NAMALWA (cell line): Measurements from ENCODE around the gene GPR68.
"Not testable (repeated sequence)": the region's sequence is repeated elsewhere in the genome, so short reads cannot be mapped to it uniquely, and the experiment has no call there.

Source experiments
- DNase-seq: peaks from one replicate; pipeline ENCODE4 v3.0.0-alpha.2; 2015; ENCODE audit warnings: low spot score

Gene GPR68

DNA sequence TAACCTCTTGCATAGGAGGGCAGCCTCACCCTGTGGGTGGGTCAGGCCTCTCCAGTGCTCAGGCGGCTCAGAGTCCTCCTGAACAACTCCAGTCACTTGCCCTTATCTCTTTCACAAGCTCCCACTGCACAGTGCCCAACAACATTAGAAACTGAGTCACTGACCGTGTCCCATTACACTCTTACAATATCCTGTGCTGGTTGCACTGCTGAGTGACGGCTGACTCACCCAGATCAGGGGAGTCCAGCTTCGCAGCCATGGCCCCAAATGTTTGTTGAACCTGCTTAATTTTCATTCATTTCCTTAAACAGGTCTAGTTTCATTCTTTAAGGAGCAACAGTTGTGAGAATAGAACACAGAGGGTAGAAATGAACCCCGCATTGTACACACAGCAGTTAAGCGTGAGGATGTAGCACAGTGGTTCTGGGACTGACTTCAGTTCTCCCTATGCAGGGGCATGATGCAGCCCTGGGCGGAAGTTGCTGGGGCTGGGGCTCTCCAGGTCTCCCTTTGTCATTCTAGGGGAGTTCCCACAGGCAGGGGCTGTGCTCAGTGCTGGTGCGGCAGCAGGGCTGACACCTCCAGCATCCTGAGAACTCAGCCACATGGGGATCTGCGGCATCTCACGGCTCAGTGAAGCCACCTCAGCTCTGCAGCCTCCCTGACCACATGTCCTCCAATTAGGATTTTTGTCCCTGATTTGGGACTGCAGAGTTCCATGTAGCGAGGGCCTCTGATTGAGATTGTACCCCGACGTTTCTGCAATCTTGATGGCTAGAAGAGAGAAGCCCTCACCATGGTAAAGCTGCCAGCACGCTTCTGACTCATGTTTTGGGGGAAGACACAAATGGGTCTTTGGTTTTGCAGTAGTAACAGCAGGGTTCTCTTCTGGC lies 16.1 kb downstream of the GPR68 start:
- DNase-seq, result peak; percentile 37

DNA sequence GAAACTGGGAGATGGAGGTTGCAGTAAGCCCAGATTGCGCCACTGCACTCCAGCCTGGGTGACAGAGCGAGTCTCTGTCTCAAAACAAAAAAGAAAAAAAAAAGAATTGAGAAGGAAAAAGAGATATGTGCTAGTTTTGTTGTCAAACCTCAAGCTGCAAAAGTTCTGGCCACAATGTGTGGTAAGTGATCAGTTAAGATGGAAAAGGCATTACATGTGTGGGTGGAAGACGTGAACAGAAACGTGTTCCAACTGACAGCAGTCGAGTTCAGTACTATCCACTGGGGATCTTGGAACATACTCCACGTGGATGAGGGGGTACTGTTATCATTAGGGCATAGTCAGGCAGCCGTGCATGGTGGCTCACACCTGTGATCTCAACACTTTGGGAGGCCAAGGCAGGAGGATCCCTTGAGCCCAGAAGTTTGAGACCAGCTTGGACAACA lies 17.3 kb downstream of the GPR68 start:
- DNase-seq, result no peak

DNA sequence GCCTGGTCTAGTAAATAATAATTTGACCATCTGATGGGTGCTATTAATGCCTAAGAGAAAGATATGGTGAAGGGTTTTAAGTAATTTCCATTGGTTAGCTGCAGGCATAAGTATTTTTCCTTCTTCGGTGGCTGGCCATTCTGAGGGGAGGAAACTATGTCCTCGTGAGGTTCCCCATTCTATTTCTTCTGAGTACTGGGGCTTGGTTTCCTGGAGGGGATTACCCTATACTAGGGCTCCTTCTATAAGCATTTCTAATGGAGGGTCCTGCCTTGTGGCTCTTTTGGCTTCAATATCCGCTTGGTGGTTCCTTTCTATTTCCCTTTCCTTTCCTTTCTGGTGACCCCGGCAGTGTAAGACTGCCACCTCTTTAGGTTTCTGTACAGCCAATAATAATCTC lies 18.1 kb downstream of the GPR68 start:
- not testable (repeated sequence) for DNase-seq

- DNase-seq, result no peak
These were observed 19.5 kb downstream of the GPR68 start for GRCh38 chr14:91225025-91225424.

GRCh38 chr14:91223028-91223783 lies 21.3 kb downstream of the GPR68 start:
- DNase-seq, result no peak

DNA sequence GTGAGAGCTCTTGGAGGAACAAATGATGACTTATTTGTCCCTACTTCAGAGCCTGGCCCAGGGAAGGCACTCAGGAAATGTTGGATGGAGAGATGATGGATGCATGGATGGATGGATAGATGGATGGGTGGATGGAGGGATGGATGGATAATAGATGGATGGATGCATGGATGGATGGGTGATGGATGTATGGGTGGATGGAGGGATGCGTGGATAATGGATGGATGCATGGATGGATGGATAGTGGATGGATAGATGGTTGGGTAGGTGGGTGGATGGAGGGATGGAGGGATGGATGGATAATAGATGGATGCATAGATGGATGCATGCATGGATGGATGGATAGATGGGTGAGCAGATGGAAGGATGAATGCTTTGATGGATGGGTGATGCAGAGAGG lies 23.2 kb downstream of the GPR68 start:
- DNase-seq, result no peak

GRCh38 chr14:91220581-91221000 lies 23.9 kb downstream of the GPR68 start:
- DNase-seq, result no peak

- DNase-seq, result no peak
These were observed 24.8 kb downstream of the GPR68 start for GRCh38 chr14:91219517-91220389.

DNA sequence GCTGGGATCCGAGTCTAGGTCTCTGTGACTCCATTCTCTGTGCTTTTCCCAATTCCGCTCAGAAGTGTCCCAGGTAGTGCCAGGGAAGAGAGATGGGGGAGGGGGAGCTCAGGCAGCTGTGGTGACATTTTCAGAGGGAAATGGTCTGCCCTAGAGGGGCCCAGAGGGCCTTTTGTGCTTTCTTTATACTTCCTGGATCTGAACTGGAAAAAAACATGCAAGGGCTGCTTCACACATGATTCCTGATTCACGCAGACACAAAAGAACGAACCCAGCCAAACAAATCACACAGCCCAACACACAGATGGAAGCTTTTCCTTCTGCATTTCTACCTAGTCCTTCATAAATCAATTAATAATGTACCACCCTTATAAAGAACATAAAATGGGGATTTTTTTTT lies 26.5 kb downstream of the GPR68 start:
- DNase-seq, result no peak

- DNase-seq, result no peak
These were observed 27.7 kb downstream of the GPR68 start for GRCh38 chr14:91216731-91217226.

DNA sequence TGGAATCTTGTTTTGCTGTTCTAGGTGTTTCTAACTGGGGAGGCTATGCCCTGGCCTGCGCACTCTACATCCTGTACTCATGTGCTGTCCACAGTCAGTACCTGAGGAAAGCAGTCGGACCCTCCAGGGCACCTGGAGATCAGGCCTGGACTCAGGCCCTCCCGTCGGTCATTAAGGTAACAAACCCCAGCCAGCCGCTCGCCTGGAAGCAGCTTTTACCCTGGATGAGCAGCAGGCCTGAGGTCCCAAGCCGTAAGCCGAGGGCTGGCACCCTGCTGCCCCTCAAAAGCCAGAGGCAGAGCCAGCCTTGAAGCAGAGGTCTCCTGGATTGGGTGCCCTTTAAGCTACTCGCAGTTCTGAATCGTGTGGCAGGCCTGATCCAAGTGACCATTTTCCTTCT lies 29.1 kb downstream of the GPR68 start:
- DNase-seq, result no peak

- no peak for DNase-seq
These were observed 30.2 kb downstream of the GPR68 start for GRCh38 chr14:91214306-91214705.

GRCh38 chr14:91211017-91211416 lies 33.5 kb downstream of the GPR68 start:
- DNase-seq, result no peak

DNA sequence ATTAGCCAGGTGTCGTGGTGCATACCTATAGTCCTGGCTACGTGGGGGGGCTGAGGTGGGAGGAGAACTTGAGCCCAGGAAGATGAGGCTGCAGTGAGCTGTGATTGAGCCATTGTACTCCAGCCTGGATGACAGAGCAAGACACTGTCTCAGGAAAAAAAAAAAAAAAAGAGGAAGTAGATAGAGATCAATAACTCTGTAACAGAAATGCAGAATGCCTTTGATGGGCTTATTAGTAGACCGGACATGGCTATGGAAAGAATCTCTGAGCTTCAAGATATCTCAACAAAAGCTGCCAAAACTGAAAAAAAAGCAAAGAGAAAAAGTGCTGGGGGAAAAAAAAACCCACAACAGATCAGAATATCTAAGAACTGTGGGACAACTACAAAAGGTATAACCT lies 37.5 kb downstream of the GPR68 start:
- no peak for DNase-seq

DNA sequence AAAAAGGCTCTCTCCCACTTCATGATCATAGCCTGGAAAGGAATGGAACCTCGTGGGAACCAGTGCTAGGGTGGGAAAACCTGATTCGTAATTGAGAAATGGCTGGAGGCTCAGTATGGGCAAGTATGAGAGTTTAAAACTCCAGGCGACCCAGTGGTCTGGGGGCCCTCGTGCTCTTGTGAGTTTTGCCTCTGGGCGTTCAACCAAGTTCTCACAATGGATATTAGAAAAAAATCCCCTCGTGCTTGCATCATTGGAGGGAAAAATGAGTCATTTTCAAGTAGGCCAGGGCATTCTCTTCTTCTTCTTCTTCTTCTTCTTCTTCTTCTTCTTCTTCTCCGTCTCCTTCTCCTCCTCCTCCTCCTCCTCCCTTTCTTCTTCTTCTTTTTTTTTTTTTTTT lies 39.0 kb downstream of the GPR68 start:
- DNase-seq, result no peak

- DNase-seq, result no peak
These were observed 39.8 kb downstream of the GPR68 start for GRCh38 chr14:91204657-91205056.

GRCh38 chr14:91202234-91202974 lies 42.1 kb downstream of the GPR68 start:
- no peak for DNase-seq

DNA sequence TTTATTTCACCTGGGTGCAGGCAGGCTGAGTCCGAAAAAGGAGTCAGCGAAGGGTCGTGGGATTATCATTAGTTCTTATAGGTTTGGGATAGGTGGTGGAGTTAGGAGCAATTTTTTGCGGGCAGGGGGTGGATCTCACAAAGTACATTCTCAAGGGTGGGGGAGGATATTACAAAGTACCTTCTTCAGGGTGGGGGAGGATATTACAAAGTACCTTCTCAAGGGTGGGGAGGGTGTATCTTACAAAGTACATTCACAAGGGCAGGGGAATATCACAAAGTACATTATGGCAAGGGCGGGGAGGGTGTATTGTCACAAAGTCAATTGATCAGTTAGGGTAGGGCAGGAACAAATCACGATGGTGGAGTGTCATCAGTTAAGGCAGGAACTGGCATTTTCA lies 43.7 kb downstream of the GPR68 start:
- DNase-seq, result not testable (repeated sequence)

DNA sequence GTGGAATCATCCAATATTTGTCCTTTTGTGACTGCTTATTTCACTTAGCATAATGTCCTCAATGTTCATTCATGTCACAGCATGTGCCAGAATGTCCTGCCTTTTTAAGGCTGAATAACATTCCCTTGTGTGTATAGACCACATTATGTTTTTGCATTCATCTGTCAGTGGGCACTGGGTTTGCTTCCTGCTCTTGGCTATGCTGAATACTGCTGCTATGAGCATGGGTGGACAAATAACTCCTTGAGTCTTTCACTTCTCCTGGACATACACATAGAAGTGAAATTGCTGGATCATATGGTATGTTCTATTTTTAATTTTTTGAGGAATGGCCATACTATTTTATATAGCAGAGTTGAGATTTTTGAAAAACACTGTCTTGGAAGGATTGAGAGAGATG lies 46.9 kb downstream of the GPR68 start:
- DNase-seq, result no peak

DNA sequence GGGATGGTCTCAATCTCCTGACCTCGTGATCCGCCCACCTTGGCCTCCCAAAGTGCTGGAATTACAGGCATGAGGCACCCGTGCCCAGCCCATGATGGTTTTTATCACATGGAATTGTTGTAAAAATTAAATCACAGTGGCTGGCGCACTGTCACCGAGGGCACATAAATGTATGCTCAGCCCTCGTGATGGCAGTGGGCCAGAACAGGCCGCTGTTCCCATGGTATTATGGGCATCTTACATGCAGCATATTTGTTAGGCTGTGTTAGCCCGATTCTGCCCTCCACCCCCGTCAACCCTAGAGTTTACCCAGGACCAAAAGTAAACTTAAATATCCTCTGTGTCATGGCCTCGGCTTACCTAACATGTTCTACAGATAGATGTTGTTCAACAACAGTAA lies 48.6 kb downstream of the GPR68 start:
- no peak for DNase-seq

DNA sequence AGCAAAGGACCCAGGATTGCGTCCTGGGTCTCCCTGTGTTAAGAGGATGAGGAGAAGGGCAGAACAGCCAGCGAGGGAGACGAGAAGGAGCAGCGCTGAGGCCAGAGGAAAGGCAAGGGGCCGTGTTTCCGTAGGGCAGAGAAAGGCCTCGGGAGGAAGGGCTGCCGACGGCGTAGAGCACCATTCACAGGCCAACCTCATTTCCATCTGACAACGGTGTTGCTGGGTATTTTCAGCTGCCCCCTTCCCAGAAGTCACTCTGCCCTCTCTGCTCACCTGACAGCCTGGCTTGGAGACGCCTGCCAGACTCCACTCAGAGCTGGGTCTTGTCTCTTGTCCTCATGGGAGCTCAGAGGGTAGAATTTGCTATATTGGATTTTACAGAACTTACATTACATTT lies 51.4 kb downstream of the GPR68 start:
- no peak for DNase-seq
